Hepatocyte (in vitro differentiated cells): ENCODE measurements around the gene DUOXA1.

Experiments used
- EZH2phosphoT487 ChIP-seq: fragments of 200-600 bp; sonication (generic); IDR thresholded peaks from one replicate; pipeline ENCODE4 v1.6.1; 2018; ENCODE audit warnings: antibody characterized with exemption, mild to moderate bottlenecking, low read depth, moderate library complexity; ENCODE audit not compliant: unreplicated experiment, severe bottlenecking
- TF ChIP-seq, protein P1 (sequence below): fragments of 200-600 bp; sonication (generic); IDR thresholded peaks from 2 replicates; pipeline ENCODE4 v1.5.1; 2016; ENCODE audit warnings: antibody characterized with exemption, mild to moderate bottlenecking; ENCODE audit not compliant: poor library complexity

DNA sequence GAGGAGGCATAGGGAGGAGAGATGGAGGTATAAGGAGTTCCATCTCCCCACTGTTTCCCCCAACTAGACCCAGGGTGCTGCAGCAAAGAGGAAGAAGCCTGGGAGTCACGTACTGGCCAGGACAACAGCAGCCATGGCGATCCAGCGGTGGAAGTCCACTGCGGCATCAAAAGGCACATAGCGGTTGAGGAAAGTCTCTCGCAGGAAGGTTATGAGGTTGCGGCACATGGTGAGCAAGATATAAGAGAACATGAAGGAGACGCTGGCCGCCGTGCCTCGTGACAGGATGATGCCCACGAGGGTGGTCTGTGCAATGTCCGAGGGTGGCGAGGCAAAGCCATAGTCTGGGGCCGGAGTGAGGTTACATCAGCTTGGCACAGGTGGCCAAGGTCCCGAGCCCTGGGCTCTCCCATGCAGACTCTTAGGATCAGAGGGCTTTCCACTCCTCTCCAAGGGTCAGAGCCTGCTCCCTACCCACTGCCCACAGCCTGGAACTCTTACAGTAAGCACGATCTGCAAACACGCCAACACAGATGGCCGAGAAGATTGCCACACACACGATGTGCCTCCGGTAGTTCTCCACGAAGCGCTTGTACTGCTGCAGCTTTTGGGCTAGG is 30.0 kb downstream of the DUOXA1 start:
- TF ChIP-seq, protein P1, sequence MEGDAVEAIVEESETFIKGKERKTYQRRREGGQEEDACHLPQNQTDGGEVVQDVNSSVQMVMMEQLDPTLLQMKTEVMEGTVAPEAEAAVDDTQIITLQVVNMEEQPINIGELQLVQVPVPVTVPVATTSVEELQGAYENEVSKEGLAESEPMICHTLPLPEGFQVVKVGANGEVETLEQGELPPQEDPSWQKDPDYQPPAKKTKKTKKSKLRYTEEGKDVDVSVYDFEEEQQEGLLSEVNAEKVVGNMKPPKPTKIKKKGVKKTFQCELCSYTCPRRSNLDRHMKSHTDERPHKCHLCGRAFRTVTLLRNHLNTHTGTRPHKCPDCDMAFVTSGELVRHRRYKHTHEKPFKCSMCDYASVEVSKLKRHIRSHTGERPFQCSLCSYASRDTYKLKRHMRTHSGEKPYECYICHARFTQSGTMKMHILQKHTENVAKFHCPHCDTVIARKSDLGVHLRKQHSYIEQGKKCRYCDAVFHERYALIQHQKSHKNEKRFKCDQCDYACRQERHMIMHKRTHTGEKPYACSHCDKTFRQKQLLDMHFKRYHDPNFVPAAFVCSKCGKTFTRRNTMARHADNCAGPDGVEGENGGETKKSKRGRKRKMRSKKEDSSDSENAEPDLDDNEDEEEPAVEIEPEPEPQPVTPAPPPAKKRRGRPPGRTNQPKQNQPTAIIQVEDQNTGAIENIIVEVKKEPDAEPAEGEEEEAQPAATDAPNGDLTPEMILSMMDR = no peak
- no peak for TF ChIP-seq EZH2phosphoT487
